Endodermal cell (in vitro differentiated cells): Measurements from ENCODE around the gene ZSWIM8. TPM values are rescaled to one million over a fixed set of nuclear protein-coding genes. Genes with fewer than 3 reads are reported as not detected.

Experiments used
- DNase-seq: peaks from one replicate; pipeline ENCODE4 v3.0.0-alpha.2; 2017
- H3K27ac ChIP-seq: 2 replicates; pipeline ENCODE4 v1.5.1; 2013; ENCODE audit warnings: mild to moderate bottlenecking, low read depth, low read length, moderate library complexity
- H3K27me3 ChIP-seq: 2 replicates; pipeline ENCODE4 v1.6.1; 2013; ENCODE audit warnings: mild to moderate bottlenecking, low read length, moderate library complexity; ENCODE audit not compliant: insufficient read depth, control insufficient read depth, poor library complexity, severe bottlenecking
- H3K36me3 ChIP-seq: 2 replicates; pipeline ENCODE4 v1.7.0; 2013; ENCODE audit warnings: mild to moderate bottlenecking, low read length, moderate library complexity; ENCODE audit not compliant: control insufficient read depth, insufficient read depth
- H3K4me1 ChIP-seq: one replicate; pipeline ENCODE4 v1.7.0; 2013; ENCODE audit warnings: low read length; ENCODE audit not compliant: control insufficient read depth, insufficient read depth
- H3K4me3 ChIP-seq: 2 replicates; pipeline ENCODE4 v1.5.1; 2013; ENCODE audit warnings: mild to moderate bottlenecking, low read length, moderate library complexity
- H3K9ac ChIP-seq: 2 replicates; pipeline ENCODE4 v1.6.1; 2013; ENCODE audit warnings: mild to moderate bottlenecking, low read length, moderate library complexity; ENCODE audit not compliant: poor library complexity, severe bottlenecking; ENCODE audit errors: extremely low read depth
- H3K9me3 ChIP-seq: 2 replicates; pipeline ENCODE4 v1.6.1; 2013; ENCODE audit warnings: mild to moderate bottlenecking, low read length, moderate library complexity; ENCODE audit not compliant: control insufficient read depth
- H3K27ac Mint-ChIP-seq: 2 replicates; pipeline ENCODE4 v1.8.0; 2020; ENCODE audit warnings: mixed read lengths
- H3K27me3 Mint-ChIP-seq: 2 replicates; pipeline ENCODE4 v1.8.0; 2021; ENCODE audit warnings: mild to moderate bottlenecking, mixed read lengths; ENCODE audit not compliant: insufficient read depth
- H3K36me3 Mint-ChIP-seq: 2 replicates; pipeline ENCODE4 v1.8.0; 2020; ENCODE audit warnings: low read depth, mixed read lengths
- H3K4me1 Mint-ChIP-seq: 2 replicates; pipeline ENCODE4 v1.8.0; 2020; ENCODE audit warnings: mixed read lengths
- H3K4me3 Mint-ChIP-seq: 2 replicates; pipeline ENCODE4 v1.8.0; 2020; ENCODE audit warnings: mild to moderate bottlenecking, moderate library complexity, mixed read lengths
- H3K9me3 Mint-ChIP-seq: 2 replicates; pipeline ENCODE4 v1.8.0; 2020; ENCODE audit warnings: mild to moderate bottlenecking, mixed read lengths
- CTCF ChIP-seq: fragments of 200-600 bp; sonication (generic); conservative IDR thresholded peaks from 2 replicates; pipeline ENCODE4 v1.5.0; 2021; ENCODE audit warnings: antibody characterized with exemption, mild to moderate bottlenecking
- WGBS, 2 experiments: methylation state at CpG; one replicate each; pipeline versions ENCODE4 v1.1.5 to v1.1.7; 2013; ENCODE audit warnings: missing lambda C conversion rate in 2 of 2, mixed read lengths in 1 of 2; ENCODE audit not compliant: insufficient coverage in 1 of 2, insufficient read length in 1 of 2; 5-methylcytosine and 5-hydroxymethylcytosine counted together
- total RNA-seq, 2 donors: library from RNA; stranded (reverse); fragmentation: NEBNext Ultra II Directional in 1 of 2; extraction: Animal tissue kit (Norgen Biotek cat#: 25700) in 1 of 2; gene quantifications; 2 replicates in 1 of 2; 3 replicates in 1 of 2; pipeline ENCODE4 v1.2.1, GENCODE V29; 2021

ZSWIM8 gene
- total RNA-seq, 2 donors from 2014 or later, result 75.9 to 79.8 TPM

DNA sequence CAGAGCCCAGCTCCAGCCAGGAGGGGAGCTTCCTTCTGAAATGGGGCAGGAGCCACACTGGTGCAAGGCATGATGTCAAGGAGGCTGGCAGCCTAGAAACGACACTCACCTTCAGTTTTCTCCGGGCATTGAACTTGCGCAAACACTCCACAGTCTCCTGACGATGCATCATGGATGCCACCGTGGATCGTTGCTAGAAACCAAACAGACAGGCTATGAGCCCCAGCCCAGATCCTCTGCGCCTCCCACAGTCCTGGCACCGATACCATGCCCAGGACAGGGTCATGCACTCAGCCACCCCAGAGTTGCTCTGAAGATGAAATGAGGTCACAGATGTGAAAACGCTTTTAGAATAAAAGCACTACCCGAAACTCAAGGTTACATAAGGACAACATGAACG is 56.9 kb downstream of the ZSWIM8 start:
- DNase-seq, result no peak
- H3K9me3 Mint-ChIP-seq, result no peaks in the 10 kb centered on the region
- peaks cover 37% of the 10 kb centered on the region for H3K36me3 Mint-ChIP-seq
- H3K27ac ChIP-seq, result no peak overlapping the region
- 95 to 98% methylated on average over 11 of the region's 11 CpGs for WGBS, 2 experiments
- no peak overlapping the region for H3K4me3 ChIP-seq
- H3K4me3 Mint-ChIP-seq, result no peak overlapping the region
- H3K27me3 ChIP-seq, result no peaks in the 10 kb centered on the region
- H3K27ac Mint-ChIP-seq, result no peak overlapping the region
- H3K9ac ChIP-seq, result no peak overlapping the region
- no peaks in the 10 kb centered on the region for H3K9me3 ChIP-seq
- H3K4me1 ChIP-seq, result no peaks in the 10 kb centered on the region
- peaks cover 63% of the 10 kb centered on the region for H3K36me3 ChIP-seq
- H3K4me1 Mint-ChIP-seq, result no peaks in the 10 kb centered on the region
- TF ChIP-seq CTCF, result no peak
- H3K27me3 Mint-ChIP-seq, result no peaks in the 10 kb centered on the region

GRCh38 chr10:73843261-73843660 is 57.9 kb downstream of the ZSWIM8 start:
- H3K4me3 ChIP-seq, result no peak overlapping the region
- H3K4me1 ChIP-seq, result no peaks in the 10 kb centered on the region
- DNase-seq, result no peak
- peaks cover 63% of the 10 kb centered on the region for H3K36me3 ChIP-seq
- H3K4me3 Mint-ChIP-seq, result no peak overlapping the region
- no peaks in the 10 kb centered on the region for H3K27me3 Mint-ChIP-seq
- 95 to 96% methylated on average over 3 to 5 of the region's 5 CpGs for WGBS, 2 experiments
- H3K36me3 Mint-ChIP-seq, result peaks cover 47% of the 10 kb centered on the region
- no peaks in the 10 kb centered on the region for H3K9me3 ChIP-seq
- no peaks in the 10 kb centered on the region for H3K27me3 ChIP-seq
- no peaks in the 10 kb centered on the region for H3K9me3 Mint-ChIP-seq
- H3K27ac ChIP-seq, result no peak overlapping the region
- no peak overlapping the region for H3K9ac ChIP-seq
- no peaks in the 10 kb centered on the region for H3K4me1 Mint-ChIP-seq
- no peak for TF ChIP-seq CTCF
- no peak overlapping the region for H3K27ac Mint-ChIP-seq

GRCh38 chr10:73847031-73847430 is 61.6 kb downstream of the ZSWIM8 start:
- Mint-ChIP-seq H3K4me1 (peaks cover 12% of the 10 kb centered on the region), H3K27ac (no peak overlapping the region), H3K27me3 (no peaks in the 10 kb centered on the region), H3K36me3 (peaks cover 41% of the 10 kb centered on the region), H3K4me3 (no peak overlapping the region), H3K9me3 (no peaks in the 10 kb centered on the region)
- no peak for TF ChIP-seq CTCF
- peaks cover 12% of the 10 kb centered on the region for H3K4me1 ChIP-seq
- H3K4me3 ChIP-seq, result no peak overlapping the region
- H3K36me3 ChIP-seq, result peaks cover 55% of the 10 kb centered on the region
- no peak overlapping the region for H3K27ac ChIP-seq
- H3K27me3 ChIP-seq, result no peaks in the 10 kb centered on the region
- H3K9me3 ChIP-seq, result no peaks in the 10 kb centered on the region
- no peak overlapping the region for H3K9ac ChIP-seq
- WGBS, 2 experiments, result 93 to 98% methylated on average over 5 to 7 of the region's 7 CpGs
- DNase-seq, result no peak
